Activated naive CD8-positive, alpha-beta T cell (primary cell): ENCODE measurements around the gene ZNF473.
"Not testable (repeated sequence)": the region's sequence is repeated elsewhere in the genome, so short reads cannot be mapped to it uniquely, and the experiment has no call there.

ENCODE experiments used
- H3K27ac Mint-ChIP-seq: one replicate; pipeline ENCODE4 v1.8.0; 2021; ENCODE audit warnings: mixed read lengths
- H3K27me3 Mint-ChIP-seq: one replicate; pipeline ENCODE4 v1.8.0; 2021; ENCODE audit warnings: mixed read lengths
- H3K36me3 Mint-ChIP-seq: one replicate; pipeline ENCODE4 v1.8.0; 2021; ENCODE audit warnings: mixed read lengths
- H3K4me1 Mint-ChIP-seq: one replicate; pipeline ENCODE4 v1.8.0; 2021; ENCODE audit warnings: low read depth, mixed read lengths
- H3K4me3 Mint-ChIP-seq: one replicate; pipeline ENCODE4 v1.8.0; 2021; ENCODE audit warnings: mild to moderate bottlenecking, mixed read lengths
- H3K9me3 Mint-ChIP-seq: one replicate; pipeline ENCODE4 v1.8.0; 2021; ENCODE audit warnings: low read depth, mixed read lengths

The ZNF473 gene

GRCh38 chr19:50087153-50087552 lies 61.3 kb downstream of the ZNF473 start:
- H3K4me1 Mint-ChIP-seq, H3K27ac Mint-ChIP-seq, H3K4me3 Mint-ChIP-seq, H3K9me3 Mint-ChIP-seq, H3K36me3 Mint-ChIP-seq, H3K27me3 Mint-ChIP-seq: not testable (repeated sequence)

DNA sequence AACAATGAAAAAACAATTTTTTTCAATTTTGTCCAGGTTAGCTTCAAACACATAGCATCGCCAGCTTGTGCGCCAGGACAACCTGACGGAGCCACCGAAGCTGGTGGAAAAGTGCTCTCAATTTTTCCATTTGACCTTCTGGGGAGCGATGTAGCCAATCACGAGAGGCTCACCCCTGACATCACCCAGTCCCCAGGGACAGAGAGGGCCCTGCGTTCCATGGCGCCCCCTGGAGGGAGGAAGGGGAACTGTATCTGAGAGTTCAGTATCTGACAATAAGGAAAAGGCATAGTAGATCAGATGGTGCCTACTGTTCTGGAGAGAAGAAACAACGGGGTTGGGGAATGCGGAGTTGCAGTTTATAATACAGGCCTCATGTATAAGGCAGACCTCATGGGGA lies 64.9 kb downstream of the ZNF473 start:
- H3K9me3 Mint-ChIP-seq, H3K27me3 Mint-ChIP-seq, H3K4me3 Mint-ChIP-seq, H3K27ac Mint-ChIP-seq, H3K4me1 Mint-ChIP-seq, H3K36me3 Mint-ChIP-seq: not testable (repeated sequence)

- H3K4me1 Mint-ChIP-seq, H3K27ac Mint-ChIP-seq, H3K27me3 Mint-ChIP-seq, H3K9me3 Mint-ChIP-seq, H3K36me3 Mint-ChIP-seq, H3K4me3 Mint-ChIP-seq: not testable (repeated sequence)
Observed at GRCh38 chr19:50091786-50092185, 66.0 kb downstream of the ZNF473 start.

DNA sequence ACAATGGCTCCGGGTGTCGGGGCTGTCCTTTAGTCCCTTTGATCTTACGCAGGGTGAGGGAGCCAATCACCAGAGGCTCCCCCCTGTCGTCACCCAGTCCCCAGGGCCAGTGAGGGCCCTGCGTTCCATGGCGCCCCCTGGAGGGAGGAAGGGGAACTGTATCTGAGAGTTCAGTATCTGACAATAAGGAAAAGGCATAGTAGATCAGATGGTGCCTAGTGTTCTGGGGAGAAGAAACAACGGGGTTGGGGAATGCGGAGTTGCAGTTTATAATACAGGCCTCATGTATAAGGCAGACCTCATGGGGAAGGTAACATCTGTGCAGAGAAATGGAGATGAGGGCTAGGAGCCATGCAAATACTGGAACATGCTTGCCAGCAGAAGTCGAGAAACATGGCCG lies 66.8 kb downstream of the ZNF473 start:
- not testable (repeated sequence) for H3K27me3 Mint-ChIP-seq, H3K4me1 Mint-ChIP-seq, H3K9me3 Mint-ChIP-seq, H3K36me3 Mint-ChIP-seq, H3K27ac Mint-ChIP-seq, H3K4me3 Mint-ChIP-seq

DNA sequence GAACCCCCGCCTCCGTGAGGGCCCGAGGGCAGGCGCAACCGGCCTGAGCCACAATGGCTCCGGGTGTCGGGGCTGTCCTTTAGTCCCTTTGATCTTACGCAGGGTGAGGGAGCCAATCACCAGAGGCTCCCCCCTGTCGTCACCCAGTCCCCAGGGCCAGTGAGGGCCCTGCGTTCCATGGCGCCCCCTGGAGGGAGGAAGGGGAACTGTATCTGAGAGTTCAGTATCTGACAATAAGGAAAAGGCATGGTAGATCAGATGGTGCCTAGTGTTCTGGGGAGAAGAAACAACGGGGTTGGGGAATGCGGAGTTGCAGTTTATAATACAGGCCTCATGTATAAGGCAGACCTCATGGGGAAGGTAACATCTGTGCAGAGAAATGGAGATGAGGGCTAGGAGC lies 72.1 kb downstream of the ZNF473 start:
- not testable (repeated sequence) for H3K36me3 Mint-ChIP-seq, H3K4me1 Mint-ChIP-seq, H3K27ac Mint-ChIP-seq, H3K27me3 Mint-ChIP-seq, H3K9me3 Mint-ChIP-seq, H3K4me3 Mint-ChIP-seq

DNA sequence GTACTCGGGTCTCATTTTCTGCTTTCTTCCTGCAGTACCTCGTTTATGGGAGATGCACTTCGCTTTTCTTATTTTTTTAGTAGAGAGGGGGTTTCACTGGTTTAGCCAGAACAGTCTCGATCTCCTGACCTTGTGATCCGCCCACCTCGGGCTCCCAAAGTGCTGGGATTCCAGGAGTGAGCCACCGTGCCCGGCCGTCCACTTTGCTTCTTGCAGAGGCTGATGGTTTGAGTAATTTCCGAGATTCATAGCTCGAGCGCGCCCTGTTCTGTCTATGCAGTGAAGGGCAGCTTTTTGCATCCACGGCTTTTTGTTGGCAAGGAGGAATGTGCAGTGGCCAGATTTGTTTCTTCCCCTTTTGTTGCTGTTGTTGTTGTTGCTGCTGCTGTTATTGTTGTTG lies 73.1 kb downstream of the ZNF473 start:
- H3K27ac Mint-ChIP-seq, H3K27me3 Mint-ChIP-seq, H3K9me3 Mint-ChIP-seq, H3K36me3 Mint-ChIP-seq, H3K4me1 Mint-ChIP-seq, H3K4me3 Mint-ChIP-seq: not testable (repeated sequence)

GRCh38 chr19:50099696-50100095 lies 73.9 kb downstream of the ZNF473 start:
- H3K36me3 Mint-ChIP-seq, H3K4me3 Mint-ChIP-seq, H3K9me3 Mint-ChIP-seq, H3K27me3 Mint-ChIP-seq, H3K27ac Mint-ChIP-seq, H3K4me1 Mint-ChIP-seq: not testable (repeated sequence)

GRCh38 chr19:50100946-50101345 lies 75.1 kb downstream of the ZNF473 start:
- H3K9me3 Mint-ChIP-seq, H3K36me3 Mint-ChIP-seq, H3K4me1 Mint-ChIP-seq: not testable (repeated sequence)

More at GRCh38 chr19:50100946-50101345, 75.1 kb downstream of the ZNF473 start:
- not testable (repeated sequence) for H3K27me3 Mint-ChIP-seq, H3K27ac Mint-ChIP-seq, H3K4me3 Mint-ChIP-seq
